Omental fat pad (tissue), 4 donors: ENCODE results near the gene RPEL1. TPM values are rescaled to one million over a fixed set of nuclear protein-coding genes. Genes with fewer than 3 reads are reported as not detected.

ENCODE experiments used
- ATAC-seq: fragments of 150-250 bp; one replicate; pipeline ENCODE4 v1.9.1; 2016; ENCODE audit warnings: mild to moderate bottlenecking, moderate library complexity; ENCODE audit not compliant: low FRiP score
- DNase-seq: peaks from one replicate; pipeline ENCODE4 v3.0.0-alpha.2; 2019; ENCODE audit warnings: low spot score
- CTCF ChIP-seq, 3 donors: fragments of 450-650 bp; IDR thresholded peaks; one replicate each; pipeline ENCODE4 v1.5.1; 2016 to 2017; ENCODE audit warnings: antibody characterized with exemption in 3 of 3, mild to moderate bottlenecking in 3 of 3, moderate library complexity in 2 of 3
- total RNA-seq, 4 donors: library from RNA; depleted of rRNA; stranded (reverse); fragments of >200 nt; gene quantifications; one replicate each; pipeline ENCODE4 v1.1.0, GENCODE V29; 2016

RPEL1 gene
- total RNA-seq, 4 donors from 2014 or later: not detected

DNA sequence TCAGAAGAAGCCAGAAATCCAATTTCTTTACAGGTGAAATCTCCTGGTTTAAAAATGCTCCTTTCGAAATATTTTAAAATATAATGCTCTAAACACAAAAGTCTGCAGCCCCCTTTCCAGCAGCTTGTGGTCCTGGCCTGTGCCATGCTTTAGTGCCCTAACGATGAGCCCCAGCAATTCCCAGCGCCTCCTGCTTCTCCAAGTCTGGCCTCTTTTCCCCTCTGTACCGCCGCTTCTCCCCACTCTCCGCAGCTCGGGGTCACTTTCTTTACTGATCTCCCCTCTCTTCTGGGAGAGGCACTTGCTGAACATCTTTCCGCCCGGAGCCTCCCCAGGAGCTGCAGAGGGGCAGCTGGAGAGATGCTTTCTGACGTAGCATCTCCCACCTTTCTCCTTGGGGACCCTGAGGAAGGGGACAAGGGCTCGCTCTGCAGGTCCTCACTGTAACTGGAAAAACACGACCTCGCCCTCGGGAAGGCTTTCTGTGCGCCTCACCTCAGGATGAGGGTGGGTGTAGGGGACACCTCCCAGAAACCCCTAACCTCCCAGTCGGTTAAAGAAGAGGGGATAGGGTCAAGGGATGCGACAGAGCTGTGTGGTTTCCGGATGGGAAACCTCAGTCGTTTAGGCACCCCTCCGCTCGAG lies 30.7 kb downstream of the RPEL1 start:
- no peak for TF ChIP-seq CTCF (IDR thresholded peaks at IDR 0.05)
- no peak for DNase-seq
- no peak for ATAC-seq

DNA sequence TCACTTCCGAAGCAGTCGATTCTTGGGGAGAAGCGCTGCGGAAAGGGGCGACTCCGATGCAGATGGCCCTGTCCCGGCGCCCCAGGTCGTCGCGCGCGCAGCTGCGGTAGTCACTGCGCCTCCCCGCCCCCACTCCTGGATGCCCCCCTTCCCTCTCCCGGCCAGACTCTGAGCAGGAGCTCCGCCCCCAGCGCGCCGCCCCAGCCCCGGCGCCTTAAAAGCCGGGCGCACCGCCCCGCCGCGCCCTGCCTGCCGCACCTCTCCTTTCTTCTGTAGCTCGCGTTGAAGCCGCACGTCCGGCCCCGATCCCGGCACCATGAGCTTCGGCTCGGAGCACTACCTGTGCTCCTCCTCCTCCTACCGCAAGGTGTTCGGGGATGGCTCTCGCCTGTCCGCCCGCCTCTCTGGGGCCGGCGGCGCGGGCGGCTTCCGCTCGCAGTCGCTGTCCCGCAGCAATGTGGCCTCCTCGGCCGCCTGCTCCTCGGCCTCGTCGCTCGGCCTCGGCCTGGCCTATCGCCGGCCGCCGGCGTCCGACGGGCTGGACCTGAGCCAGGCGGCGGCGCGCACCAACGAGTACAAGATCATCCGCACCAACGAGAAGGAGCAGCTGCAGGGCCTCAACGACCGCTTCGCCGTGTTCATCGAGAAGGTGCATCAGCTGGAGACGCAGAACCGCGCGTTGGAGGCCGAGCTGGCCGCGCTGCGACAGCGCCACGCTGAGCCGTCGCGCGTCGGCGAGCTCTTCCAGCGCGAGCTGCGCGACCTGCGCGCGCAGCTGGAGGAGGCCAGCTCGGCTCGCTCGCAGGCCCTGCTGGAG lies 31.4 kb downstream of the RPEL1 start, which contains the start of gene INA:
TSS of gene INA (plus strand) at position 243 of the 817 bp plus-strand sequence. CDS start at position 317, 74 bp downstream.
- no peak for ATAC-seq
- no peak for TF ChIP-seq CTCF (IDR thresholded peaks at IDR 0.05)
- DNase-seq: no peak

- DNase-seq: no peak
- no peak for ATAC-seq
- no peak for TF ChIP-seq CTCF (IDR thresholded peaks at IDR 0.05)
These were observed 32.2 kb downstream of the RPEL1 start for GRCh38 chr10:103277713-103278536.

DNA sequence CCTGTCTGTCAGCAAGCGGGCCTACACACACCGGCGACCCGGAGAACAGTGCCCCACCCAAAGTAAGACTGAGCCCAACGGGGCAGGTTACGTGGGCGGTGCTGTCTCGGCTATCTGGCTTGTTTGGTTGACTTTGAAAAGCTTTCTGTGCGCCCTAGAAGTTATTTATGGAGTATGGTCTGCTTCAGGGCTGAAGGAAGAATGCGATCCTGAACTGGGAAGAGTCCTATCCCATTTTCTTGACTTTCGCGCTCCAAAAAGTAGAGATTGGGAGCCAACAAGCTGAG lies 32.8 kb downstream of the RPEL1 start:
- ATAC-seq (no peak), DNase-seq (no peak)
- no peak for TF ChIP-seq CTCF (IDR thresholded peaks at IDR 0.05)

DNA sequence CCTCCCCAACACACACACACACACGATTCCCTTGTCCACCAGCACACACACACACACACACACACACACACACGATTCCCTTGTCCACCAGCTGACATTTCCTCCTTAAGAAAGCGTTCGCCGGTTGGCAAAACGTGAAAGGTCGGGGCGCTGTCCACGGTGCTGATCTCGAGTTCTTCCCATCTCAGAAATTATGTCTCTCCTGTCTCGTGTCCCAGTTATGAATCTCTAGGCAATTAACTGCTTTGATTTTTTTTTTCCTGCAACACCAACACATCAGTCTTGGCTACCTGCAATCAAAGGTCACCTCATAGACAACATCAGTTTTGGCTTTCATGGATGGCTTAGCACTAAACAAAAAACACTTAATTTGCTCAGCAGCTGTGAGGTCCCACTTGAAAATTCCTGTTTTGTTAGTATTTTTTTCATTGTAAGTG lies 33.2 kb downstream of the RPEL1 start:
- DNase-seq (no peak), ATAC-seq (no peak)
- TF ChIP-seq CTCF (IDR thresholded peaks at IDR 0.05): no peak

DNA sequence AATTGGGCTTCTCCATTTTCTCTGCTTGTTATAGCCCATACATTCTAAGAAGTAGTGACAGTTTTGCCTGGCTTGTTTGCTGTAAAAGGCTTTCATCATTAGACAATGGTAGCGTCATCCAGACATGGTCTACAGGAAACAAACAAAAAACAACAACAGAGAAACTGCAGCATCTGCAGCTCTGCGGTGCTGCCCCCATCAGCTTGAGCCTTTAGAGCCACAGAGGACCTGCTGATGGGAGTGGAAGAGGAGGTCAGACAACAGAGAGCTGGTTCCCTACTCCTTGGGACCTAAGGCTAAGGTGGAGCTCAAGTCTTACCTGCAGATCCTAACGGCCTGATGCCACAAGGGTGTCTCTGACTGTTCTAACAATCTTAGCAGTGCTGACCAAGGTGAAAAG lies 34.3 kb downstream of the RPEL1 start:
- no peak for TF ChIP-seq CTCF (IDR thresholded peaks at IDR 0.05)
- DNase-seq (no peak), ATAC-seq (no peak)
